ENCODE results near the gene POLDIP3. TPM values are rescaled to one million over a fixed set of nuclear protein-coding genes. Genes with fewer than 3 reads are reported as not detected.

The POLDIP3 gene
- total RNA-seq (10 to 100 TPM; 30.2 to 41.4 (median 34.5) TPM), polyA plus RNA-seq (10 to 100 TPM; 25.8 to 45.9 (median 29.6) TPM)

GRCh38 chr22:42614312-42615091 lies at the start of gene POLDIP3:
Gene POLDIP3 (minus strand): TSS chr22:42614883. CDS start chr22:42614857, 26 bp downstream.
- 0% methylated on average over 85 of the region's 85 CpGs for WGBS, 2 donors
- intact Hi-C loops (cut with DNase I), result loop anchor here (5.0 kb wide), 1 partner anchor 103 kb away; no protein-coding TSS in a partner anchor
- Histone ChIP-seq H3K9me3 (no peaks in the 10 kb centered on the region), H3K27ac (peak within 1 kb of the TSS; percentile 87 to 98 (median 93)), H3K4me1 (peaks cover 2 to 68% (median 60%) of the 10 kb centered on the region in 4 donors), H3K27me3 (no peaks in the 10 kb centered on the region), H3K4me3 (peak within 1 kb of the TSS; percentile 64 to 87 (median 77)), H3K36me3 (peaks cover 0 to 8% (median 4%) of the 10 kb centered on the region in 4 donors)
- TF ChIP-seq EP300 (IDR thresholded peaks at IDR 0.05), result peak in 1 of 4 donors; percentile 69
- TF ChIP-seq POLR2AphosphoS5 (IDR thresholded peaks at IDR 0.05), result peak in 2 of 4 donors; percentile 78 to 88
- no peak for TF ChIP-seq CTCF (IDR thresholded peaks at IDR 0.05)
- peak in 1 of 2 donors; percentile 60 for TF ChIP-seq POLR2A (IDR thresholded peaks at IDR 0.05)
- peak; percentile 100 for DNase-seq

GRCh38 chr22:42661985-42662831 lies 47.5 kb upstream of the POLDIP3 start:
- H3K27ac ChIP-seq, result peak overlapping the region; percentile 67 to 82 (median 71)
- H3K27me3 ChIP-seq, result no peaks in the 10 kb centered on the region
- H3K4me1 ChIP-seq, result peaks cover 0 to 27% (median 16%) of the 10 kb centered on the region in 4 donors
- 2 to 7% methylated on average over 68 of the region's 68 CpGs for WGBS, 2 donors
- intact Hi-C loops (cut with DNase I), result loop anchor here (1.0 to 5.0 kb wide), 2 partner anchors 57 to 110 kb away; no protein-coding TSS in a partner anchor
- DNase-seq, result peak; percentile 86
- no peaks in the 10 kb centered on the region for H3K36me3 ChIP-seq
- peak; percentile 42 to 81 (median 64) for TF ChIP-seq CTCF (IDR thresholded peaks at IDR 0.05)
- TF ChIP-seq POLR2A (IDR thresholded peaks at IDR 0.05), result no peak
- TF ChIP-seq POLR2AphosphoS5 (IDR thresholded peaks at IDR 0.05), result peak in 1 of 4 donors; percentile 56
- no peak for TF ChIP-seq EP300 (IDR thresholded peaks at IDR 0.05)
- no peaks in the 10 kb centered on the region for H3K9me3 ChIP-seq
- H3K4me3 ChIP-seq, result peak overlapping the region; percentile 32 to 57 (median 53)

GRCh38 chr22:42656578-42656977 lies 41.9 kb upstream of the POLDIP3 start:
- no peak for DNase-seq
- H3K4me3 ChIP-seq, result no peak overlapping the region
- TF ChIP-seq POLR2AphosphoS5 (IDR thresholded peaks at IDR 0.05) (no peak), EP300 (IDR thresholded peaks at IDR 0.05) (no peak), POLR2A (IDR thresholded peaks at IDR 0.05) (no peak), CTCF (IDR thresholded peaks at IDR 0.05) (no peak)
- WGBS, 2 donors, result 87 to 94% methylated on average over 8 of the region's 8 CpGs
- peaks cover 0 to 3% (median 1%) of the 10 kb centered on the region in 4 donors for H3K4me1 ChIP-seq
- no peaks in the 10 kb centered on the region for H3K27me3 ChIP-seq
- H3K9me3 ChIP-seq, result no peaks in the 10 kb centered on the region
- intact Hi-C loops (cut with DNase I), result no loop called here
- no peak overlapping the region for H3K27ac ChIP-seq
- H3K36me3 ChIP-seq, result no peaks in the 10 kb centered on the region

- Histone ChIP-seq H3K4me3 (no peak overlapping the region), H3K9me3 (no peaks in the 10 kb centered on the region), H3K36me3 (no peaks in the 10 kb centered on the region), H3K4me1 (no peaks in the 10 kb centered on the region), H3K27me3 (no peaks in the 10 kb centered on the region), H3K27ac (no peak overlapping the region)
- no peak for TF ChIP-seq POLR2A (IDR thresholded peaks at IDR 0.05)
- no peak for TF ChIP-seq EP300 (IDR thresholded peaks at IDR 0.05)
- no peak for TF ChIP-seq CTCF (IDR thresholded peaks at IDR 0.05)
- no peak for DNase-seq
- intact Hi-C loops (cut with DNase I), result no loop called here
- 28 to 48% methylated on average over 9 of the region's 9 CpGs for WGBS, 2 donors
Measured at GRCh38 chr22:42655693-42656092, 41.0 kb upstream of the POLDIP3 start.

Data from sigmoid colon (tissue), 7 donors.